Choroid plexus epithelial cell (primary cell): ENCODE data around the gene DNAL4.

Source experiments
- DNase-seq: peaks from one replicate; pipeline ENCODE4 v3.0.0-alpha.2; 2010; ENCODE audit warnings: low read depth
- H3K4me3 ChIP-seq: 2 replicates; pipeline ENCODE4 v1.5.1; 2011; ENCODE audit warnings: low read depth, mild to moderate bottlenecking, control low read depth, low read length, moderate library complexity
- TF ChIP-seq, protein P1 (sequence below): conservative IDR thresholded peaks from 2 replicates; pipeline ENCODE4 v1.5.1; 2011; ENCODE audit warnings: low read depth, mild to moderate bottlenecking, control low read depth, inconsistent platforms, low read length, moderate library complexity

The DNAL4 gene

DNA sequence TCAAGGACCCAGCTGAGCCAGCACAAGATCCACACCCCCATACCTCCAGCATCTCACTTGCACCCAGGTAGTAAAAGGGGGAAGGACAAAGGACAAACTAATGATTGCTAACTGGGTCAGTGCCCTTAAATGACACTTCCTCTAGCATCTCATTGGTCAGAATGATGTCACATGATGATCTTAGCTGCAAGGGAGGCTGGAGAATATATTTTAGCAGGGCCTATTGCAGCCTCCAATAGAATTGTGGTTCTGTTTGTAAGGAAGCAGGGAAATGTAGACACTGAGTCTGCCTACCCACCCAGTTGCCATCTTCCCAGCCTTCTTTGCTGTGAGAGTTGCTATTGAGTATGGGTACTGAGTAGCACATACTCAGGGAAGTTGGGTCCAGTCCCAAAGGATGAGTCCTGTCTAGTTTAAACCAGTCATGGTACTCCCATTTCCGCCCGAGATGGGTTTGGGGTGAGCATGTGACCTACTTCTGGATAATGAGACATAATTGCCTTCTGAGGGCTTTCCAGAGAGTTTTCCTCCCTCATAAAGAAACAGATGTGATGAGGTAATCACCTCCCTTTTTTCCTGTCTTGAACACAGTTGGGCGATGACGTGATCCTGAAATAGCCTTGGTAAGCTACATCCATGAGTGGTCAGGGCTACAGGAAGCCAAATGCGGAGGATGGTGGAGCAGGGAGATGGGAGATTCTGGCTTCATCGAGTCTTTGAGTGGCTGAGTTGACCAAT lies 5.5 kb upstream of the DNAL4 start:
- no peak for DNase-seq
- TF ChIP-seq, protein P1, sequence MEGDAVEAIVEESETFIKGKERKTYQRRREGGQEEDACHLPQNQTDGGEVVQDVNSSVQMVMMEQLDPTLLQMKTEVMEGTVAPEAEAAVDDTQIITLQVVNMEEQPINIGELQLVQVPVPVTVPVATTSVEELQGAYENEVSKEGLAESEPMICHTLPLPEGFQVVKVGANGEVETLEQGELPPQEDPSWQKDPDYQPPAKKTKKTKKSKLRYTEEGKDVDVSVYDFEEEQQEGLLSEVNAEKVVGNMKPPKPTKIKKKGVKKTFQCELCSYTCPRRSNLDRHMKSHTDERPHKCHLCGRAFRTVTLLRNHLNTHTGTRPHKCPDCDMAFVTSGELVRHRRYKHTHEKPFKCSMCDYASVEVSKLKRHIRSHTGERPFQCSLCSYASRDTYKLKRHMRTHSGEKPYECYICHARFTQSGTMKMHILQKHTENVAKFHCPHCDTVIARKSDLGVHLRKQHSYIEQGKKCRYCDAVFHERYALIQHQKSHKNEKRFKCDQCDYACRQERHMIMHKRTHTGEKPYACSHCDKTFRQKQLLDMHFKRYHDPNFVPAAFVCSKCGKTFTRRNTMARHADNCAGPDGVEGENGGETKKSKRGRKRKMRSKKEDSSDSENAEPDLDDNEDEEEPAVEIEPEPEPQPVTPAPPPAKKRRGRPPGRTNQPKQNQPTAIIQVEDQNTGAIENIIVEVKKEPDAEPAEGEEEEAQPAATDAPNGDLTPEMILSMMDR: no peak
- no peak overlapping the region for H3K4me3 ChIP-seq

DNA sequence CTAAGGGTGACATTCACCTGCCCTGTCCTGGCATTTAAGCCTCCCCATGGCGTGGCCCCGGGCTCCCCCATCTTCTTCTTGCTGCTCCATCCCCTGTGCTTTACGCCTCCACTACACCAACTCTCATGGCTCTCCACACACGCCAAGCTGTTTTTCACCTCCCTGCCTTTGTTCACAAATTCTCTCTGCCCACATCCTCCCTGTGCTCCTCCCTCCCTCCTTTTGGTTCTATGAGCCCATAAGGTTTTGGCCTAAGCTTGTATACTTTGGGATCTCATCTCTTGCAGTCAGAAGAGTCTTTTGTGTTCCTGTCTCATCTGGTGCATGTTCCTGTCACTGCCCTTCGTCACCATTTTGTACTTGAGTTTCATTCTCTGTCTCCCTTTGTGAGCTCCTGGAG lies 4.6 kb upstream of the DNAL4 start:
- DNase-seq: no peak
- TF ChIP-seq, protein P1: no peak
- H3K4me3 ChIP-seq: no peak overlapping the region

DNA sequence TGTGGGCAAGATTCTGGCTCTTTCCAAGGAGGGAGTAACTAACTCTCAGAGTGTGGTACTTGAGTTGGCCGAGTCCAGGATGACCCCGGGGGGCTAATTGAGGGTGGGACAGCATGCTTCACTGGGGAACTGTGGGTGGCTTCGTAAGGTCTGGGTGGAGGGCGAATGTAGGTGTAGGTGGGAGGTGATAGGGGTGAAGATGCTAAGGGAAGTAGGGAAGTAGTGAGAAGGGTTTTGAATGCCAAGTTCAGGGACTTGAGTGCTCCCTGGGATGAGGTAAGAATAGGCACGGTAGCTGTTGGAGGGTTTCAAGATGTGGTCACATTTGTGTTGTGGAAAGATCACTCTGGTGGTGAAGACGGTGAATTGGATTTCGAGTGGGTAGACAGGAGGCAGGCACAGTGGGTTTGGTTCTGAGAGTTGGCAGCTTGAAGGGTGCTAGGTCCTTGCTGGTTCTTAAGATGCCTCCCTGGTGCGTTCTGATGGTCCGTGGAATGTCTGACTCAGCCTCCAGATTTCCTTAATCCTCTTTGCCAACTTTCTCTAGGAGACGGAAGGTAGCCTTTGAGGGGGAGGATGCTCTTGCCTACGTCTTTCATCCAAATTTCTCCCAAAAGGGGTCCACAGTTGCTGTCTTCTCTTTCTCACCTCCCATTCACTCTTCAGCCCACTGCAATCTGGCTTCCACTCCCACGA lies 2.5 kb upstream of the DNAL4 start:
- no peak for DNase-seq
- H3K4me3 ChIP-seq: no peak overlapping the region
- TF ChIP-seq, protein P1: no peak

DNA sequence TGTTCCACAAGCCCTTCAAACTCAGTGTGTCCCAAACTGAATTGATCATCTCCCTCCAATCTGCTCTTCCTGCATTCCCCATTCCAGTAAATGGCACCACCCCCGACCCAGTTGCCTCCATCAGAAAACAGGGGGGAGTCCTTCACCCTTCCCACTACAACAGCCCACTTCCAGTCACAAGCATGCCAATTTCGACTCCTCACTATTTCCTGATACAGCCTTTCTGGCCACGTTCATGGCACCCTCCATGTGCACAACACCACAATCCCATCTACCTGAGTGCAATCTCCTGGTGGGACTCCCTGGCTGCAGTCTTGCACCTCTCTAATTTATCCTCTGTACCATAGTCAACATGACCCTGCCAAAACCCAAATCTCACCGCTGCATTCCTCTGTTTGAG lies 1.6 kb upstream of the DNAL4 start:
- H3K4me3 ChIP-seq: no peak overlapping the region
- no peak for DNase-seq
- TF ChIP-seq, protein P1: no peak

GRCh38 chr22:38793317-38793716 lies 626 bp downstream of the DNAL4 start:
- no peak for DNase-seq
- TF ChIP-seq, protein P1: no peak
- H3K4me3 ChIP-seq: peak overlapping the region; percentile 65

- DNase-seq: peak; percentile 34
- TF ChIP-seq, protein P1: no peak
- H3K4me3 ChIP-seq: peak overlapping the region; percentile 65
These were observed 1.1 kb downstream of the DNAL4 start for GRCh38 chr22:38792833-38793232.
